NK-92 (cell line): ENCODE measurements around the gene BDH1.
"Not testable (repeated sequence)": the region's sequence is repeated elsewhere in the genome, so short reads cannot be mapped to it uniquely, and the experiment has no call there.

Experiments
- DNase-seq: peaks from one replicate; lab custom pipeline; 2025; ENCODE audit not compliant: unreplicated experiment; lab: John Stamatoyannopoulos, UW

BDH1 gene

GRCh38 chr3:197578376-197578775 lies 22.6 kb upstream of the BDH1 start:
- no peak for DNase-seq

- no peak for DNase-seq
Observed at GRCh38 chr3:197577366-197578074, 21.8 kb upstream of the BDH1 start.

GRCh38 chr3:197576838-197577237 lies 21.1 kb upstream of the BDH1 start:
- DNase-seq: no peak

GRCh38 chr3:197575362-197575761 lies 19.6 kb upstream of the BDH1 start:
- no peak for DNase-seq

GRCh38 chr3:197574396-197574991 lies 18.7 kb upstream of the BDH1 start:
- not testable (repeated sequence) for DNase-seq

GRCh38 chr3:197573048-197573767 lies 17.4 kb upstream of the BDH1 start:
- DNase-seq: no peak

GRCh38 chr3:197571880-197572172 lies 16.1 kb upstream of the BDH1 start:
- DNase-seq: not testable (repeated sequence)

- DNase-seq: not testable (repeated sequence)
Observed at GRCh38 chr3:197571074-197571879, 15.5 kb upstream of the BDH1 start.

GRCh38 chr3:197569433-197569832 lies 13.7 kb upstream of the BDH1 start:
- DNase-seq: not testable (repeated sequence)

- DNase-seq: no peak
Observed at GRCh38 chr3:197567904-197568681, 12.3 kb upstream of the BDH1 start.

GRCh38 chr3:197566155-197566554 lies 10.4 kb upstream of the BDH1 start:
- DNase-seq: not testable (repeated sequence)

GRCh38 chr3:197564097-197564843 lies 8.5 kb upstream of the BDH1 start:
- DNase-seq: no peak

- no peak for DNase-seq
Observed at GRCh38 chr3:197562398-197563251, 6.9 kb upstream of the BDH1 start.

GRCh38 chr3:197561926-197562325 lies 6.2 kb upstream of the BDH1 start:
- no peak for DNase-seq

GRCh38 chr3:197559651-197560050 lies 3.9 kb upstream of the BDH1 start:
- DNase-seq: no peak

- peak; percentile 21 for DNase-seq
Observed at GRCh38 chr3:197554562-197555280, 1.0 kb downstream of the BDH1 start.

GRCh38 chr3:197554196-197554561 lies 1.6 kb downstream of the BDH1 start:
- DNase-seq: no peak

GRCh38 chr3:197552198-197552597 lies 3.6 kb downstream of the BDH1 start:
- DNase-seq: no peak

- DNase-seq: no peak
Observed at GRCh38 chr3:197550489-197550888, 5.3 kb downstream of the BDH1 start.
